NCI-H1417 (cell line): ENCODE measurements around the gene ACOX1.

Experiments used
- DNase-seq, 3 experiments: peaks; one replicate each; lab custom pipeline; 2025; lab: John Stamatoyannopoulos, UW

ACOX1 gene

GRCh38 chr17:75978938-75979704, at the start of gene ACOX1, which contains the start of gene TEN1:
Gene ACOX1 (minus strand): TSS chr17:75979166. CDS start chr17:75979073, 93 bp downstream.
Gene TEN1 (plus strand): TSS chr17:75979240. CDS start chr17:75986193, 6,953 bp downstream.
- DNase-seq: peak; percentile 96 to 98 (median 98)

- DNase-seq: peak in 2 of 3 experiments; percentile 43 to 65
Observed at GRCh38 chr17:76027159-76027839, 48.3 kb upstream of the ACOX1 start, which contains the start of gene EVPL. Gene EVPL (minus strand): TSS chr17:76027306. CDS start chr17:76027198, 108 bp downstream.

- peak in 1 of 3 experiments; percentile 28 for DNase-seq
Observed at GRCh38 chr17:76026714-76027158, 47.8 kb upstream of the ACOX1 start.

GRCh38 chr17:76025294-76025693, 46.3 kb upstream of the ACOX1 start:
- DNase-seq: no peak

GRCh38 chr17:76024353-76024752, 45.4 kb upstream of the ACOX1 start:
- no peak for DNase-seq

GRCh38 chr17:76023900-76024237, 44.9 kb upstream of the ACOX1 start:
- DNase-seq: no peak

GRCh38 chr17:76022973-76023899, 44.3 kb upstream of the ACOX1 start:
- DNase-seq: no peak

- DNase-seq: peak in 2 of 3 experiments; percentile 19 to 39
Observed at GRCh38 chr17:76022285-76022684, 43.3 kb upstream of the ACOX1 start.

- no peak for DNase-seq
Observed at GRCh38 chr17:76019833-76020467, 41.0 kb upstream of the ACOX1 start.

- DNase-seq: no peak
Observed at GRCh38 chr17:76018801-76019200, 39.8 kb upstream of the ACOX1 start.

- no peak for DNase-seq
Observed at GRCh38 chr17:76018340-76018680, 39.3 kb upstream of the ACOX1 start.

- DNase-seq: no peak
Observed at GRCh38 chr17:76017481-76018339, 38.7 kb upstream of the ACOX1 start.

- peak in 2 of 3 experiments; percentile 72 to 86 for DNase-seq
Observed at GRCh38 chr17:76014925-76015261, 35.9 kb upstream of the ACOX1 start.

GRCh38 chr17:76014100-76014924, 35.3 kb upstream of the ACOX1 start:
- peak; percentile 77 to 89 (median 83) for DNase-seq

GRCh38 chr17:76013377-76013932, 34.5 kb upstream of the ACOX1 start:
- no peak for DNase-seq

- no peak for DNase-seq
Observed at GRCh38 chr17:76011951-76012350, 33.0 kb upstream of the ACOX1 start.

GRCh38 chr17:76009969-76010661, 31.1 kb upstream of the ACOX1 start:
- no peak for DNase-seq

- no peak for DNase-seq
Observed at GRCh38 chr17:76009447-76009846, 30.5 kb upstream of the ACOX1 start.
